Ectodermal cell (in vitro differentiated cells): ENCODE measurements around the gene RBP3.

Experiments
- H3K27ac ChIP-seq: 2 replicates; pipeline ENCODE4 v1.7.0; 2013; ENCODE audit warnings: mild to moderate bottlenecking, low read depth, low read length; ENCODE audit not compliant: insufficient read depth, poor library complexity, severe bottlenecking
- H3K27me3 ChIP-seq: 2 replicates; pipeline ENCODE4 v1.7.0; 2013; ENCODE audit warnings: mild to moderate bottlenecking, low read length; ENCODE audit not compliant: insufficient read depth, control insufficient read depth, poor library complexity, severe bottlenecking
- H3K36me3 ChIP-seq: one replicate; pipeline ENCODE4 v1.7.0; 2013; ENCODE audit warnings: low read length; ENCODE audit not compliant: control insufficient read depth, insufficient read depth
- H3K4me1 ChIP-seq: one replicate; pipeline ENCODE4 v1.7.0; 2013; ENCODE audit warnings: low read length; ENCODE audit not compliant: control insufficient read depth, insufficient read depth
- H3K4me3 ChIP-seq: 2 replicates; pipeline ENCODE4 v1.7.0; 2013; ENCODE audit warnings: low read depth, low read length, control low read depth; ENCODE audit not compliant: insufficient read depth
- H3K9me3 ChIP-seq: 2 replicates; pipeline ENCODE4 v1.7.0; 2013; ENCODE audit warnings: mild to moderate bottlenecking, low read length, moderate library complexity; ENCODE audit not compliant: control insufficient read depth
- WGBS, 2 experiments: methylation state at CpG; one replicate each; pipeline ENCODE4 v1.1.7; 2013; ENCODE audit warnings: missing lambda C conversion rate in 2 of 2; 5-methylcytosine and 5-hydroxymethylcytosine counted together

The RBP3 gene

DNA sequence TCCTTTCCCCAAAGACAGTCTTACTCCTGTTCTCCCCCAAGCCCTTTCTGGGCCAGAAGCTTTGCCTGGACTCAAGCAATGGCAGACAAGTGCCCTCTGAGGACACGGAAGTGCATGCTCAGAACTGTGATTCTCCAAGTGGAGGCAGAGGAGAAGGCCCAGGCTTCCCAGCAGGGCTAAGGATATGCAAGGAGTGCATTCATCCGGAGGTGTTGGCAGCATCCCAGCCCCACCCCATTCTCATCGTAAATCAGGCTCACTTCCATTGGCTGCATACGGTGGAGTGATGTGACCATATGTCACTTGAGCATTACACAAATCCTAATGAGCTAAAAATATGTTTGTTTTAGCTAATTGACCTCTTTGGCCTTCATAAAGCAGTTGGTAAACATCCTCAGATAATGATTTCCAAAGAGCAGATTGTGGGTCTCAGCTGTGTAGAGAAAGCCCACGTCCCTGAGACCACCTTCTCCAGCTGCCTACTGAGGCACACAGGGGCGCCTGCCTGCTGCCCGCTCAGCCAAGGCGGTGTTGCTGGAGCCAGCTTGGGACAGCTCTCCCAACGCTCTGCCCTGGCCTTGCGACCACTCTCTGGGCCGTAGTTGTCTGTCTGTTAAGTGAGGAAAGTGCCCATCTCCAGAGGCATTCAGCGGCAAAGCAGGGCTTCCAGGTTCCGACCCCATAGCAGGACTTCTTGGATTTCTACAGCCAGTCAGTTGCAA, 1.4 kb upstream of the RBP3 start:
- H3K27ac ChIP-seq, result no peak overlapping the region
- no peaks in the 10 kb centered on the region for H3K9me3 ChIP-seq
- 90 to 95% methylated on average over 12 to 13 of the region's 13 CpGs for WGBS, 2 experiments
- no peaks in the 10 kb centered on the region for H3K4me1 ChIP-seq
- no peak overlapping the region for H3K4me3 ChIP-seq
- H3K36me3 ChIP-seq, result no peaks in the 10 kb centered on the region
- H3K27me3 ChIP-seq, result no peaks in the 10 kb centered on the region

DNA sequence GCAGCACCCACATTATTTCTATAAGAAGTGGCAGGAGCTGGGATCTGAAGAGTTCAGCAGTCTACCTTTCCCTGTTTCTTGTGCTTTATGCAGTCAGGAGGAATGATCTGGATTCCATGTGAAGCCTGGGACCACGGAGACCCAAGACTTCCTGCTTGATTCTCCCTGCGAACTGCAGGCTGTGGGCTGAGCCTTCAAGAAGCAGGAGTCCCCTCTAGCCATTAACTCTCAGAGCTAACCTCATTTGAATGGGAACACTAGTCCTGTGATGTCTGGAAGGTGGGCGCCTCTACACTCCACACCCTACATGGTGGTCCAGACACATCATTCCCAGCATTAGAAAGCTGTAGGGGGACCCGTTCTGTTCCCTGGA, 874 bp upstream of the RBP3 start:
- H3K27me3 ChIP-seq, result no peaks in the 10 kb centered on the region
- 84 to 93% methylated on average over 4 of the region's 4 CpGs for WGBS, 2 experiments
- no peaks in the 10 kb centered on the region for H3K9me3 ChIP-seq

DNA sequence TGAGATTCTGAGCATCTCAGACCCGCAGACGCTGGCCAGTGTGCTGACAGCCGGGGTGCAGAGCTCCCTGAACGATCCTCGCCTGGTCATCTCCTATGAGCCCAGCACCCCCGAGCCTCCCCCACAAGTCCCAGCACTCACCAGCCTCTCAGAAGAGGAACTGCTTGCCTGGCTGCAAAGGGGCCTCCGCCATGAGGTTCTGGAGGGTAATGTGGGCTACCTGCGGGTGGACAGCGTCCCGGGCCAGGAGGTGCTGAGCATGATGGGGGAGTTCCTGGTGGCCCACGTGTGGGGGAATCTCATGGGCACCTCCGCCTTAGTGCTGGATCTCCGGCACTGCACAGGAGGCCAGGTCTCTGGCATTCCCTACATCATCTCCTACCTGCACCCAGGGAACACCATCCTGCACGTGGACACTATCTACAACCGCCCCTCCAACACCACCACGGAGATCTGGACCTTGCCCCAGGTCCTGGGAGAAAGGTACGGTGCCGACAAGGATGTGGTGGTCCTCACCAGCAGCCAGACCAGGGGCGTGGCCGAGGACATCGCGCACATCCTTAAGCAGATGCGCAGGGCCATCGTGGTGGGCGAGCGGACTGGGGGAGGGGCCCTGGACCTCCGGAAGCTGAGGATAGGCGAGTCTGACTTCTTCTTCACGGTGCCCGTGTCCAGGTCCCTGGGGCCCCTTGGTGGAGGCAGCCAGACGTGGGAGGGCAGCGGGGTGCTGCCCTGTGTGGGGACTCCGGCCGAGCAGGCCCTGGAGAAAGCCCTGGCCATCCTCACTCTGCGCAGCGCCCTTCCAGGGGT, 703 bp downstream of the RBP3 start:
- H3K27ac ChIP-seq, result no peak overlapping the region
- no peaks in the 10 kb centered on the region for H3K27me3 ChIP-seq
- H3K9me3 ChIP-seq, result no peaks in the 10 kb centered on the region
- H3K4me3 ChIP-seq, result no peak overlapping the region
- WGBS, 2 experiments, result 95% methylated on average over 36 of the region's 36 CpGs
- H3K36me3 ChIP-seq, result no peaks in the 10 kb centered on the region
- H3K4me1 ChIP-seq, result no peaks in the 10 kb centered on the region

More for the DNA sequence above, 874 bp upstream of the RBP3 start:
- Histone ChIP-seq H3K4me3 (no peak overlapping the region), H3K36me3 (no peaks in the 10 kb centered on the region), H3K4me1 (no peaks in the 10 kb centered on the region), H3K27ac (no peak overlapping the region)

DNA sequence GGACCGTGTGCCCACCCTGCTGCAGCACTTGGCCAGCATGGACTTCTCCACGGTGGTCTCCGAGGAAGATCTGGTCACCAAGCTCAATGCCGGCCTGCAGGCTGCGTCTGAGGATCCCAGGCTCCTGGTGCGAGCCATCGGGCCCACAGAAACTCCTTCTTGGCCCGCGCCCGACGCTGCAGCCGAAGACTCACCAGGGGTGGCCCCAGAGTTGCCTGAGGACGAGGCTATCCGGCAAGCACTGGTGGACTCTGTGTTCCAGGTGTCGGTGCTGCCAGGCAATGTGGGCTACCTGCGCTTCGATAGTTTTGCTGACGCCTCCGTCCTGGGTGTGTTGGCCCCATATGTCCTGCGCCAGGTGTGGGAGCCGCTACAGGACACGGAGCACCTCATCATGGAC, 1.4 kb downstream of the RBP3 start:
- Histone ChIP-seq H3K27me3 (no peaks in the 10 kb centered on the region), H3K9me3 (no peaks in the 10 kb centered on the region), H3K36me3 (no peaks in the 10 kb centered on the region), H3K4me3 (no peak overlapping the region), H3K27ac (no peak overlapping the region), H3K4me1 (no peaks in the 10 kb centered on the region)
- WGBS, 2 experiments, result 94 to 96% methylated on average over 22 of the region's 22 CpGs

DNA sequence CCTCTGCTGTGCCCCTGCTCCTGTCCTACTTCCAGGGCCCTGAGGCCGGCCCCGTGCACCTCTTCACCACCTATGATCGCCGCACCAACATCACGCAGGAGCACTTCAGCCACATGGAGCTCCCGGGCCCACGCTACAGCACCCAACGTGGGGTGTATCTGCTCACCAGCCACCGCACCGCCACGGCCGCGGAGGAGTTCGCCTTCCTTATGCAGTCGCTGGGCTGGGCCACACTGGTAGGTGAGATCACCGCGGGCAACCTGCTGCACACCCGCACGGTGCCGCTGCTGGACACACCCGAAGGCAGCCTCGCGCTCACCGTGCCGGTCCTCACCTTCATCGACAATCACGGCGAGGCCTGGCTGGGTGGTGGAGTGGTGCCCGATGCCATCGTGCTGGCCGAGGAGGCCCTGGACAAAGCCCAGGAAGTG, 1.8 kb downstream of the RBP3 start:
- H3K9me3 ChIP-seq, result no peaks in the 10 kb centered on the region
- H3K27me3 ChIP-seq, result no peaks in the 10 kb centered on the region
- no peak overlapping the region for H3K27ac ChIP-seq
- H3K4me1 ChIP-seq, result no peaks in the 10 kb centered on the region
- H3K36me3 ChIP-seq, result no peaks in the 10 kb centered on the region
- 97% methylated on average over 31 of the region's 31 CpGs for WGBS, 2 experiments
- no peak overlapping the region for H3K4me3 ChIP-seq

DNA sequence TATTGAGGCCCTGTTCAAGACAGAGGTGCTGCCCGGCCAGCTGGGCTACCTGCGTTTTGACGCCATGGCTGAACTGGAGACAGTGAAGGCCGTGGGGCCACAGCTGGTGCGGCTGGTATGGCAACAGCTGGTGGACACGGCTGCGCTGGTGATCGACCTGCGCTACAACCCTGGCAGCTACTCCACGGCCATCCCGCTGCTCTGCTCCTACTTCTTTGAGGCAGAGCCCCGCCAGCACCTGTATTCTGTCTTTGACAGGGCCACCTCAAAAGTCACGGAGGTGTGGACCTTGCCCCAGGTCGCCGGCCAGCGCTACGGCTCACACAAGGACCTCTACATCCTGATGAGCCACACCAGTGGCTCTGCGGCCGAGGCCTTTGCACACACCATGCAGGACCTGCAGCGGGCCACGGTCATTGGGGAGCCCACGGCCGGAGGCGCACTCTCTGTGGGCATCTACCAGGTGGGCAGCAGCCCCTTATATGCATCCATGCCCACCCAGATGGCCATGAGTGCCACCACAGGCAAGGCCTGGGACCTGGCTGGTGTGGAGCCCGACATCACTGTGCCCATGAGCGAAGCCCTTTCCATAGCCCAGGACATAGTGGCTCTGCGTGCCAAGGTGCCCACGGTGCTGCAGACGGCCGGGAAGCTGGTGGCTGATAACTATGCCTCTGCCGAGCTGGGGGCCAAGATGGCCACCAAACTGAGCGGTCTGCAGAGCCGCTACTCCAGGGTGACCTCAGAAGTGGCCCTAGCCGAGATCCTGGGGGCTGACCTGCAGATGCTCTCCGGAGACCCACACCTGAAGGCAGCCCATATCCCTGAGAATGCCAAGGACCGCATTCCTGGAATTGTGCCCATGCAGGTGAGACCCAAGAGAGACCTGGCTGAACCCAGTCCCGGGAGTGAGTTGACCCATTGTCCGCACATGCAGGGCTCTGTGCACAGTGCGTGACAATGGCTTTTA, 2.8 kb downstream of the RBP3 start:
- Histone ChIP-seq H3K27ac (no peak overlapping the region), H3K4me1 (no peaks in the 10 kb centered on the region), H3K9me3 (no peaks in the 10 kb centered on the region), H3K36me3 (no peaks in the 10 kb centered on the region), H3K27me3 (no peaks in the 10 kb centered on the region), H3K4me3 (no peak overlapping the region)
- 95% methylated on average over 39 of the region's 39 CpGs for WGBS, 2 experiments

DNA sequence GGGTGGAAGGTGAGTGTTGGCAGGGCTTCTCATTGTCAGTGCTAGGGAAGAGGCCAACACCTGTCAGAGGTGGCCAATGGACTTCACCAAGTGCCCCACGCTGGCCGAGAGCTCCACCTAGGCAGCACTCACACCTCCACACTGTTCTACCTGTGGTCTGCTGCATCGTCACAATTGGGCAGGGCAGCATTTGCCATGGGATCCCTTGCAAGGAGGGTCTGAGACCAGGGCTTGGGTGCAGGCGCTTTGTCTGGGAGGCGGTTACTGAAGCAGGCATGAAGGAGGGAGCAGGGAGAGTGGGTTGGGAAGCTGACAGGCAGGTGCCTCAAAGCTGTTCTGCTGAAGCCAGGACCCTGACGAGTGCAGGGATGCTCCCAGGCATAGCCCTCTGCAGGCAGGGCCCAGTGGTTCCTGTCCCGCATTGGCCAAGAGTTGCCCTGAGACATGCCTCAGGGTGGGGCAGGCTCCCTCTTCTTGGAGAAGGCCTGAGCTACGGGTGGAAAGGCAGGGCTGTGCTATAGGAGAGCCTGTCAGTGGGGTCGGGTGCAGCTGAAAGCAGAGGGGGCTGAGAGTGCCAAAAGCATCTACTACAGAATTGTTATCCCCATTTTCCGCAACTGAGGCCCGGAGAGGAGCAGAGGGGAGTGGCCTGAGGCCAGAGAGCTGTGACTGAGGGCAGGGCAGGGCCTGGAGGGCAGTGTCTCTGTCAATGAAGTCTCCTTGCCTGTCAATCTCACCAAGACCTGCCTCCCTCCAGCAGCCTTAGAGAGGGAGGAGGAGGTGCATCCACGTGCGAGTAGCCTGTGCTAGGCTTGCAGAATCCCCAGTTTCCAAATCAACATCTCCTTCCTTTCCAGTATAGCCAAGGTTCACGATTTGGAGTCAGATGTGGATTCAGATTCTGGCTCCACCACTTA, 4.0 kb downstream of the RBP3 start:
- H3K36me3 ChIP-seq, result no peaks in the 10 kb centered on the region
- 79 to 91% methylated on average over 12 to 14 of the region's 14 CpGs for WGBS, 2 experiments
- H3K27ac ChIP-seq, result no peak overlapping the region
- H3K4me3 ChIP-seq, result no peak overlapping the region
- H3K4me1 ChIP-seq, result no peaks in the 10 kb centered on the region
- H3K27me3 ChIP-seq, result no peaks in the 10 kb centered on the region
- no peaks in the 10 kb centered on the region for H3K9me3 ChIP-seq

DNA sequence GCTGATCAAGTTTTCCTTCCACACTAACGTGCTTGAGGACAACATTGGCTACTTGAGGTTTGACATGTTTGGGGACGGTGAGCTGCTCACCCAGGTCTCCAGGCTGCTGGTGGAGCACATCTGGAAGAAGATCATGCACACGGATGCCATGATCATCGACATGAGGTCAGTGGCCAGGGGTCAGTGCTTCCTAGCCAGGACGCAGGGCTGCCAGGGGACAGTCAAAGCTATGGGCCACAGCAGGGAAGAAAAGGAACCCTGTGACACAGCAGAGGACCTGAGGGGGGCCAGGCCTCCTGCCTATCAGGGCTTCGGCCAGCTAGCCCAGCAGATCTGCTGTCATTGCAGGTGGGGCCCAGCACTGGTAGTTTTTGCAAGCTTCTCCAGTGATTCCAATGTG, 5.2 kb downstream of the RBP3 start:
- no peaks in the 10 kb centered on the region for H3K9me3 ChIP-seq
- no peak overlapping the region for H3K27ac ChIP-seq
- no peaks in the 10 kb centered on the region for H3K27me3 ChIP-seq
- H3K36me3 ChIP-seq, result no peaks in the 10 kb centered on the region
- H3K4me1 ChIP-seq, result no peaks in the 10 kb centered on the region
- no peak overlapping the region for H3K4me3 ChIP-seq
- 93 to 95% methylated on average over 6 of the region's 6 CpGs for WGBS, 2 experiments

DNA sequence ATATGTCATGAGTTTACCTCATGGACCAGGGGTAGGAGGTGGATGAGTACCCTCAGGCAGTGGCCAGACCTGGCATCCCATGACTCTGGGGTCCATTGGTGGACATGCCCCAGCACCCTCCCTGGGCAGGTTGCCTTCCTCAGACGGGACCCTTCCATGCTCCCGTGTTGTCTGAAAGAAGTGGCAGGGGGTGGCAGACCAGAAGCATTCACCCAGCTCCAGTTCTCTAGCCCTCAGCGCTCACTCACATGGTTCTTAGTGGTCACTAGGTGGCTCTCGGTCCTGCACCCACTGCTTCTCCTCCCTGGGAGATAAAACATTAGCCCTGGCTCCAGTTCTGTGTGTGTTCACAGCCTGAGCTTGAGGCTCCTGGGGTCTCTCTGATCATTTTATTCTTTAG, 6.0 kb downstream of the RBP3 start:
- Histone ChIP-seq H3K27me3 (no peaks in the 10 kb centered on the region), H3K36me3 (no peaks in the 10 kb centered on the region), H3K4me3 (no peak overlapping the region), H3K9me3 (no peaks in the 10 kb centered on the region), H3K4me1 (no peaks in the 10 kb centered on the region), H3K27ac (no peak overlapping the region)
- WGBS, 2 experiments, result 69 to 77% methylated on average over 4 of the region's 4 CpGs
